Small intestine (tissue), 4 donors: ENCODE data around the gene SGCE. TPM values are rescaled to one million over a fixed set of nuclear protein-coding genes. Genes with fewer than 3 reads are reported as not detected.

ENCODE experiments used
- polyA plus RNA-seq, 4 donors: library from polyadenylated mRNA; stranded (reverse) in 3 of 4; unstranded in 1 of 4; fragments of 200-250 nt in 3 of 4; fragments of 120-200 nt in 1 of 4; gene quantifications; one replicate each; pipeline versions ENCODE4 v1.2.1 to v1.2.3, GENCODE V29; 2013
- donor health status: healthy with polysubstance abuse.
- donor health status: Bipolar disorder and iron deficiency.
- donor health status: healthy.

The SGCE gene
- polyA plus RNA-seq, 4 donors, result 5.9 to 16.8 (median 16.1) TPM; not detected in 1

Other genes starting within 250 kb of the SGCE start
- gene CASD1, start 146.3 kb downstream of the SGCE start, polyA plus RNA-seq, result 10 to 100 TPM in 1 of 4 donors, 1 to 10 TPM in 3; 2.2 to 21.1 (median 5.8) TPM